IMR-90 (cell line): ENCODE results near the gene SYNE3. TPM values are rescaled to one million over a fixed set of nuclear protein-coding genes. Genes with fewer than 3 reads are reported as not detected.
A peak's percentile ranks its signal among the peaks of the same experiment; 100 is the strongest.

Source experiments
- ATAC-seq: fragments of 200-7000 bp; cut with Tn5 transposase; 2 replicates; pipeline ENCODE4 v1.9.1; 2020; ENCODE audit warnings: low read depth, mild to moderate bottlenecking, moderate library complexity
- BruUV-seq: library from RNA; stranded (reverse); fragments of 400-500 nt; replicated peaks from 2 replicates; lab custom pipeline; 2021; lab: Mats Ljungman, UMichigan
- CTCF ChIA-PET: fragments of 300-600 bp; formaldehyde crosslinking; extraction: SDS; loops from one replicate; lab custom pipeline; 2021; ENCODE audit warnings: antibody characterized with exemption; lab: Yijun Ruan, JAX
- POLR2A ChIA-PET: fragments of 300-600 bp; sonication (Branson Sonifier 250); formaldehyde crosslinking; loops from one replicate; lab custom pipeline; 2022; ENCODE audit warnings: antibody characterized with exemption; ENCODE audit not compliant: unreplicated experiment; lab: Charles Lee
- DNase-seq: peaks from one replicate; pipeline ENCODE4 v3.0.0; 2013
- H2AFZ ChIP-seq: replicated peaks from 2 replicates; pipeline ENCODE3; 2013; ENCODE audit warnings: low read length, mild to moderate bottlenecking; ENCODE audit not compliant: poor library complexity
- H2AK5ac ChIP-seq: 2 replicates; pipeline ENCODE4 v1.6.1; 2013; ENCODE audit warnings: low read depth, low read length, inconsistent platforms
- H2AK9ac ChIP-seq: replicated peaks from 2 replicates; pipeline ENCODE3; 2013; ENCODE audit warnings: mild to moderate bottlenecking, low read depth, low read length, moderate library complexity; ENCODE audit not compliant: poor library complexity
- H2BK120ac ChIP-seq: 2 replicates; pipeline ENCODE4 v1.6.1; 2013; ENCODE audit warnings: low read depth, low read length, inconsistent platforms
- H2BK15ac ChIP-seq: 3 replicates; pipeline ENCODE4 v1.6.1; 2013; ENCODE audit warnings: low read depth, low read length, inconsistent platforms
- H2BK20ac ChIP-seq: 2 replicates; pipeline ENCODE4 v1.6.1; 2013; ENCODE audit warnings: low read depth, mild to moderate bottlenecking, inconsistent platforms, low read length, moderate library complexity
- H2BK5ac ChIP-seq: 2 replicates; pipeline ENCODE4 v1.6.1; 2013; ENCODE audit warnings: mild to moderate bottlenecking, low read depth, low read length, inconsistent platforms; ENCODE audit not compliant: poor library complexity, severe bottlenecking
- H3K14ac ChIP-seq: replicated peaks from 2 replicates; pipeline ENCODE4 v1.6.1; 2013; ENCODE audit warnings: low read depth, low read length, inconsistent platforms
- H3K18ac ChIP-seq: 2 replicates; pipeline ENCODE4 v1.6.1; 2013; ENCODE audit warnings: low read depth, low read length, control low read depth
- H3K23ac ChIP-seq: 2 replicates; pipeline ENCODE4 v1.6.1; 2013; ENCODE audit warnings: low read depth, low read length, inconsistent platforms
- H3K27ac ChIP-seq: 2 replicates; pipeline ENCODE4 v1.5.1; 2013; ENCODE audit warnings: mild to moderate bottlenecking, control low read depth, low read length; ENCODE audit not compliant: insufficient read depth
- H3K27me3 ChIP-seq: 2 replicates; pipeline ENCODE4 v1.6.1; 2013; ENCODE audit warnings: low read length; ENCODE audit not compliant: control insufficient read depth, insufficient read depth
- H3K36me3 ChIP-seq: 2 replicates; pipeline ENCODE4 v1.6.1; 2013; ENCODE audit warnings: low read length, mixed read lengths; ENCODE audit not compliant: control insufficient read depth, insufficient read depth
- H3K4ac ChIP-seq: 2 replicates; pipeline ENCODE4 v1.6.1; 2013; ENCODE audit warnings: low read depth, low read length, inconsistent platforms
- H3K4me1 ChIP-seq: 2 replicates; pipeline ENCODE4 v1.6.1; 2013; ENCODE audit warnings: low read length, mixed read lengths; ENCODE audit not compliant: control insufficient read depth, insufficient read depth
- H3K4me2 ChIP-seq: 2 replicates; pipeline ENCODE4 v1.6.1; 2013; ENCODE audit warnings: low read depth, mild to moderate bottlenecking, control low read depth, low read length, moderate library complexity
- H3K4me3 ChIP-seq: 2 replicates; pipeline ENCODE4 v1.5.1; 2013; ENCODE audit warnings: low read depth, mild to moderate bottlenecking, control low read depth, low read length, moderate library complexity; ENCODE audit not compliant: insufficient read depth
- H3K56ac ChIP-seq: 2 replicates; pipeline ENCODE4 v1.6.1; 2013; ENCODE audit warnings: low read length, inconsistent platforms; ENCODE audit not compliant: insufficient read depth; ENCODE audit errors: extremely low read depth
- H3K79me1 ChIP-seq, 2 experiments: 2 replicates each; pipeline ENCODE4 v1.6.1; 2013; ENCODE audit warnings: low read length in 2 of 2, inconsistent platforms in 1 of 2, low read depth in 1 of 2
- H3K9ac ChIP-seq: 2 replicates; pipeline ENCODE4 v1.6.1; 2013; ENCODE audit warnings: low read depth, low read length, control low read depth
- H3K9me1 ChIP-seq: 2 replicates; pipeline ENCODE4 v1.6.1; 2013; ENCODE audit warnings: low read length, inconsistent platforms; ENCODE audit not compliant: insufficient read depth
- H3K9me3 ChIP-seq: 2 replicates; pipeline ENCODE4 v1.6.1; 2013; ENCODE audit warnings: low read length; ENCODE audit not compliant: control insufficient read depth, insufficient read depth
- H4K20me1 ChIP-seq: 2 replicates; pipeline ENCODE4 v1.6.1; 2013; ENCODE audit warnings: low read length, inconsistent platforms; ENCODE audit not compliant: insufficient read depth
- H4K5ac ChIP-seq: 2 replicates; pipeline ENCODE4 v1.6.1; 2013; ENCODE audit warnings: mild to moderate bottlenecking, low read depth, low read length, control low read depth
- H4K8ac ChIP-seq, 2 experiments: 2 replicates each; pipeline ENCODE4 v1.6.1; 2013; ENCODE audit warnings: low read depth in 2 of 2, low read length in 2 of 2, control low read depth in 1 of 2, inconsistent platforms in 1 of 2
- H4K91ac ChIP-seq: 2 replicates; pipeline ENCODE4 v1.6.1; 2013; ENCODE audit warnings: low read depth, low read length, inconsistent platforms; ENCODE audit not compliant: insufficient read depth
- MAZ ChIP-seq: IDR thresholded peaks from 2 replicates; pipeline ENCODE4 v1.6.1; 2012; ENCODE audit warnings: low read depth, mild to moderate bottlenecking, low read length, improper control_type of control experiment, moderate library complexity, borderline replicate concordance
- POLR2A ChIP-seq: IDR thresholded peaks from 2 replicates; pipeline ENCODE4 v1.6.1; 2012; ENCODE audit warnings: mild to moderate bottlenecking, low read depth, low read length
- RCOR1 ChIP-seq: IDR thresholded peaks from 2 replicates; pipeline ENCODE4 v1.6.1; 2012; ENCODE audit warnings: mild to moderate bottlenecking, low read length, improper control_type of control experiment; ENCODE audit not compliant: insufficient replicate concordance
- SMC3 ChIP-seq: fragments of 150-350 bp; IDR thresholded peaks from 2 replicates; pipeline ENCODE4 v1.6.1; 2016; ENCODE audit warnings: low read depth, mild to moderate bottlenecking, antibody characterized with exemption, low read length, moderate library complexity
- WGBS, 2 experiments: methylation state at CpG; one replicate each; pipeline versions ENCODE4 v1.1.5 to v1.1.7; 2013; ENCODE audit warnings: missing lambda C conversion rate in 2 of 2; ENCODE audit not compliant: insufficient read length in 1 of 2; ENCODE audit errors: extremely low coverage in 2 of 2; 5-methylcytosine and 5-hydroxymethylcytosine counted together
- dilution Hi-C: fragments of 300-500 bp; cut with HindIII; formaldehyde crosslinking; loops from one replicate; pipeline ENCODE4 v1.14.3; 2018; ENCODE audit warnings: low sequenced_read_pairs; ENCODE audit not compliant: unreplicated experiment
- in situ Hi-C: fragments of 300-500 bp; cut with MboI; formaldehyde crosslinking; loops from 3 replicates; pipeline ENCODE4 v1.14.3; 2019; ENCODE audit warnings: low sequenced_read_pairs, inconsistent platforms, mixed read lengths
- intact Hi-C: fragments of 100-400 bp; cut with micrococcal nuclease; formaldehyde crosslinking; loops from 2 replicates; pipeline ENCODE4 v1.10.0; 2022
- polyA plus RNA-seq, 3 experiments: library from polyadenylated mRNA; depleted of rRNA; stranded (reverse); fragments of >200 nt; gene quantifications; 2 replicates each; pipeline ENCODE4 v1.2.3, GENCODE V29; 2012; ENCODE audit warnings: low replicate concordance in 1 of 3
- total RNA-seq: library from RNA; depleted of rRNA; stranded (reverse); fragments of >200 nt; gene quantifications from 2 replicates; pipeline ENCODE4 v1.2.3, GENCODE V29; 2012

The SYNE3 gene
- total and polyA plus RNA-seq, 2 of the 4 experiments (the other 2 are of a cell fraction): 2.9 to 5.0 TPM

DNA sequence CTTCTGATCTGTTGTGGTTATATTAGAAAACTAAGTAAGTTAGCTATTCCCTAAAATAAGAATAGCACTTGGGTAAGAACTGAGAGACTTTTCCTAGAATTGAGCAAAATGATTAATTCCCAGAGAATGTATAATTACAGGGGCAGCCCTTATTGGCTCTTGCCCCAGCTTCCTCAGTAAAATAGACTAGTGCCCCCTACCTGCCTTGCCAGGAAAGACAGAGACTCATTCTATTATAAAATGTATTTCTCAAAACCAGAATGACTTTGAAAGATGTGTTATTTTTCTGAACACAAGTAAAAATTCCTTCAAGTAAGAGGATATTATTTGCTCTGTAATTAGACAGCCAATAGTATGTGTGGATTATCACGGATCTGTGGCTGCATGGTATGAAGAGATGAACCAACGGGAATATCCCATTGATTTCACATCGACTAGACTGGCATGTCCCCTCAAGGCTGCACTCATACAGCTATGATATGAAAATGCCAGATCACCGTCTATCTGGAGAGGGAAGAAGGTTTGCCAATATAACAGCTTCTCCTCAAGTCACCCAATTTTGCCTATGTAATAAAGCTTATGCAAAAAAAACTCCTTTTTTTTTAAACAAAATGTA lies 11.0 kb upstream of the SYNE3 start (continued):
- TF ChIP-seq MAZ: no peak
- TF ChIP-seq POLR2A: no peak

DNA sequence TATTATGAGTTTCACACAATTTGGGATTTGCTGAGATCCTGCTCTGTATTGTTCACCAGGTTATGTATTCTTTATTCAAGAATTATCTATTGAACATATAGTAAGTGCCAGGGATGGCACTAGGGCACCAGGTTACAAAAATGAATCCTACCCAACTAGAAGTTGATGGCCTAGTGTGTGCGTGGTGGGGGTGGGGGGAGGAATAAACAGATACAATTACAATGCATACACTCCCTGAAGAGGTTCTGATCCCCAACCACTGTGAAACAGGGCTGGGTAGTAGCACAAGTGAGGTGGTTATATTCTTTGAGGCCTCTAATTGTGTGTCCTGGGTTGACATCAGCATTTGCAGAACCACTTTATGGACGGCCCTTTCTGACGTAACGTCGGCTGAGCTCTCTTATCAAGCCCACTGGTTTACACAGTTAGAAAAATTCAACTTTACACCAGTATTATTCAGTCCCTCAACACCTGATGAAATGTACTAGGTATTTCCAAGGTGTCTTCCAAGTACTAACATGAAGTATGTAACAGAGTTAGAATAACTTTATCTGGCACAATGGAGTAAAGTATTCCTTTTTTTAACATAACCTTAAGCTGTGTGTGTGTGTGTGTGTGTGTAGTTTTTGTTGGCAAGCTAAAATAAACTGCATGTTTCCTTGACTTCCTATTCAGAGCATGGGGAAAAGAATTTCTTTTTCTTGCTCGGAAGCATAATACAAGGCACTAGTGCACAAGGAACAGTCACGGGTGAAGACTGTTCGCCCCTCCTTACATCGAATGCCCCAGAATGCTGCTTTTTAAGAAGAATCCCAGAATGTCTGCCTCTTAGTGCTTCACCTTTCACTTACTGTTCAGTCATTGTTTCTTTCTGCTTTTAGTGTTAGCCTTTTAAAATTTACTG lies 10.3 kb upstream of the SYNE3 start:
- H3K36me3 ChIP-seq: no peaks in the 10 kb centered on the region
- peak overlapping the region; percentile 95 for H3K4me2 ChIP-seq
- no CpG with 5 or more reads among the region's 9 CpGs for WGBS, 2 experiments
- H4K91ac ChIP-seq: peak overlapping the region; percentile 83
- intact Hi-C loops: loop anchor here (1.0 to 5.0 kb wide), 2 partner anchors 64 to 84 kb away; no protein-coding TSS in a partner anchor
- DNase-seq (peak; percentile 45), ATAC-seq (peak; percentile 18)
- TF ChIP-seq RCOR1 (no peak), SMC3 (no peak)
- POLR2A ChIA-PET: interaction anchor here (0.7 kb wide), 1 partner anchor 69 kb away, joined by 3 read pairs; no protein-coding TSS in a partner anchor
- H3K79me1 ChIP-seq: peaks cover 18 to 70% of the 10 kb centered on the region in 2 experiments
- in situ Hi-C loops: loop anchor here (5.0 to 25.0 kb wide), 2 partner anchors 84 to 736 kb away; partner anchors contain the start of gene BDKRB1
- H2AK5ac ChIP-seq: peak overlapping the region; percentile 85; the same call in 1 of the 2 replicates
- peak overlapping the region; percentile 88 for H4K5ac ChIP-seq
- H2BK15ac ChIP-seq: peak overlapping the region; percentile 95
- peak overlapping the region; percentile 91 for H2BK5ac ChIP-seq
- peaks cover 39% of the 10 kb centered on the region for H3K4me1 ChIP-seq
- peaks cover 33% of the 10 kb centered on the region for H3K9me1 ChIP-seq
- peak overlapping the region; percentile 71 for H3K9ac ChIP-seq
- H4K8ac ChIP-seq: peak overlapping the region in 1 of 2 experiments; percentile 93; a peak in 3 of 4 replicates
- no TSS peak for BruUV-seq
- H3K56ac ChIP-seq: peak overlapping the region; percentile 55; the same call in 1 of the 2 replicates
- H2BK120ac ChIP-seq: peak overlapping the region; percentile 98
- no peaks in the 10 kb centered on the region for H3K27me3 ChIP-seq
- H2AK9ac ChIP-seq: peak overlapping the region; percentile 70
- H2BK20ac ChIP-seq: peak overlapping the region; percentile 83
- H3K23ac ChIP-seq: peak overlapping the region; percentile 94; the same call in 1 of the 2 replicates
- peak overlapping the region; percentile 97 for H3K4ac ChIP-seq
- H3K9me3 ChIP-seq: no peaks in the 10 kb centered on the region
- H3K18ac ChIP-seq: peak overlapping the region; percentile 96
- peak overlapping the region; percentile 83 for H3K14ac ChIP-seq
- dilution Hi-C loops: no loop called here
- peak overlapping the region; percentile 77; the same call in 1 of the 2 replicates for H3K27ac ChIP-seq
- no peak overlapping the region for H3K4me3 ChIP-seq
- CTCF ChIA-PET: interaction anchor here (0.7 to 4.2 kb wide), 21 partner anchors 8 to 442 kb away, joined by 3 to 23 read pairs (median 5); partner anchors contain the start of gene SYNE3
- H4K20me1 ChIP-seq: peaks cover 9% of the 10 kb centered on the region; the same call in 1 of the 2 replicates
- H2AFZ ChIP-seq: no peak overlapping the region
